ENCODE results near the gene NUDT19.
"Not testable (repeated sequence)": the region's sequence is repeated elsewhere in the genome, so short reads cannot be mapped to it uniquely, and the experiment has no call there.

The NUDT19 gene

GRCh38 chr19:32691291-32691951 lies at the start of gene NUDT19:
Gene NUDT19 (plus strand): TSS chr19:32691821. CDS start chr19:32691961, 140 bp downstream.
- peak; percentile 60 to 75 for DNase-seq (ENCODE audit: low read depth in 2 of 2)

GRCh38 chr19:32642771-32643170 lies 48.9 kb upstream of the NUDT19 start:
- DNase-seq (ENCODE audit: low read depth in 2 of 2), result peak; percentile 36 to 46

DNA sequence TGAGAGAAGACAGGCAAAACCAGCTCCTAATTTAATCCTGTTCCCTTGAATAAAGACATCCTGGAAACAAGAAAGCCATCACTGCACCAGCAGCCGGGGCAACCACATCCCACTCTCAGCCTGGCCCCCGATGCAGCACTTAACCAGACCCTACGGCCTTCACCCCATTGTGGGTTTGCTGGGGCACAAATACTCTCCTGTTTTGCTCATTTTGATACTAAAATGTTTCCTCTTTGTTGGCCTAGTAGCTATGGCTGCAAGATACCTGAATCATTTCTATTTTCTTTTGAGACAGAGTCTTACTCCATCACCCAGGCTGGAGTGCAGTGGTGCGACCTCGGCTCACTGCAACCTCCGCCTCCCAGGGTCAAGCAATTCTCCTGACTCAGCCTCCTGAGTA lies 45.1 kb upstream of the NUDT19 start:
- no peak for DNase-seq (ENCODE audit: low read depth in 2 of 2)

GRCh38 chr19:32647361-32647760 lies 44.3 kb upstream of the NUDT19 start:
- no peak for DNase-seq (ENCODE audit: low read depth in 2 of 2)

GRCh38 chr19:32649751-32650150 lies 41.9 kb upstream of the NUDT19 start:
- no peak for DNase-seq (ENCODE audit: low read depth in 2 of 2)

GRCh38 chr19:32650671-32651070 lies 41.0 kb upstream of the NUDT19 start:
- no peak for DNase-seq (ENCODE audit: low read depth in 2 of 2)

- no peak for DNase-seq (ENCODE audit: low read depth in 2 of 2)
Observed at GRCh38 chr19:32651729-32652140, 39.9 kb upstream of the NUDT19 start.

GRCh38 chr19:32652331-32652730 lies 39.3 kb upstream of the NUDT19 start:
- not testable (repeated sequence) for DNase-seq (ENCODE audit: low read depth in 2 of 2)

DNA sequence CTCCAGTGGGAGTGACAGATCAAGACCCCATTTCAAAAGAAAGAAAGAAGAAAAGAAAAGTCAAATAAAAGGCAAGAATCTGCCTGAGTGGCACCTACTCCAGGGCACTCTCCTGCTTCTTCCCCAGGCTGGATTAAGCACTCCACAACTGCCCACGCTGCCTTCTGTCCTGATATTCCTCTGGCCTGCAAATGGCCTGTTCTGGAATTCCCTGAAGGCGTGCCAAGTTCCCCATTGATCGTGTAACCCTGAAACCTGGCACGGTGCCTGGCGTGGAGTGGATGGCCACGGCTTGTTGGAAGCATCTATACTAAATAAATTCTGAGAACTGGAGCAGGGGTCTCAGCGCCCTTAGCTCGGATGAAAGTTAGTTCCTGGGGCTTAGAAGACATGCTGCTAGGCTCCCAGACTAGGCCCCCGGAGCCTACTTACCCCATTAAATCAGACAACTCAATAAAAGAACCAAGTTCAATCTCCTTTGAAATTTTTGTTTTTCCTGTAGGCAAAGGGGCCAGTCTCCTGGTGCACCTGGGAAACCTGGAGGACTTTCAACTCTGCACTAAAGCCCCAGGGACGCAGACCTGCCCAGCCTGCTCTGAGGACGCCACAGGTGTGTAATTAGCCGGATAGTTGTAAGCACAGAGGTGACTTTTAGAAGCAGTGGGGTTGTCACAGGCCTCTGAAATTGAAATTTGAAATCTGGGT lies 38.6 kb upstream of the NUDT19 start:
- DNase-seq (ENCODE audit: low read depth in 2 of 2), result no peak

GRCh38 chr19:32653599-32653915 lies 38.1 kb upstream of the NUDT19 start:
- no peak for DNase-seq (ENCODE audit: low read depth in 2 of 2)

GRCh38 chr19:32656379-32656778 lies 35.2 kb upstream of the NUDT19 start:
- DNase-seq (ENCODE audit: low read depth in 2 of 2), result not testable (repeated sequence)

DNA sequence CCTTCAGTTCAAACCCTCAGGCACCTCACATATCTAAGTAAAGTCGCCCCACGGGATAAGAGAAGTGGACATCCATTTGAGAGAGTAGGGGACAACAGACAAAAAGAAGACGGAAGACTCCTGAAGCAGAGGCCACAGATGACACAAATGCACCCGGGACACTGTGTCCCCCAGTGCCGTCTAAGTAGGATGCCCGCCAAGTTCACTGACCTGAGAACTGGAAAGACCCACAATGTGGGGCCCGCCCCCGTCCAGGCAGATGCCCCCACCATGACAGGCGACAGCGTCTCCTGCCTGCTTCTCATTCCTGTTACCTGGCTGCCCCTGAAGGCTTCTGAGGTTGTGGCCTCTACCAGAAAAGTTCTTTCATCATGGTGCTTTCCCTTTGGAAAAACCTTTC lies 33.5 kb upstream of the NUDT19 start:
- DNase-seq (ENCODE audit: low read depth in 2 of 2), result no peak

- DNase-seq (ENCODE audit: low read depth in 2 of 2), result no peak
Observed at GRCh38 chr19:32658527-32658926, 33.1 kb upstream of the NUDT19 start.

GRCh38 chr19:32661318-32661717 lies 30.3 kb upstream of the NUDT19 start:
- DNase-seq (ENCODE audit: low read depth in 2 of 2), result no peak

- DNase-seq (ENCODE audit: low read depth in 2 of 2), result no peak
Observed at GRCh38 chr19:32662186-32662585, 29.4 kb upstream of the NUDT19 start.

DNA sequence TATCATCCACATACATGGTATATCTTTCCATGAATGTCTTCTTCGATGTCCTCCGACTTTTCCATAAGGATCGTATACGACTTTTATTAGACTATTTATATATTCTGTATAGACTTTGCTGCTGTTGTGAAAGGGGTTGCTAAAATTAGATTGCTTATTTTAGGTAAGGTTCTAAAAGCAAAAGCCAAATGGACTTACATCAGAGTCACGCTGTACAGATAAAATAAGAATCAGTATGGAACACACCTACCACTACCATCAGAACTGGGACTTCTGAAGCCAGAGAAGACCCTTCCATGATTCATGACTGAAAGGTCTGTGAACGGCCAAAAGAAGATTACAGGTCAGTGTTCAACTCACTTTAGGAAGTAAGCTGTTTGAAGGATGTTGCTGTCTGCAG lies 25.5 kb upstream of the NUDT19 start:
- no peak for DNase-seq (ENCODE audit: low read depth in 2 of 2)

- DNase-seq (ENCODE audit: low read depth in 2 of 2), result no peak
Observed at GRCh38 chr19:32669310-32669709, 22.3 kb upstream of the NUDT19 start.

GRCh38 chr19:32671883-32672593 lies 19.6 kb upstream of the NUDT19 start:
- no peak for DNase-seq (ENCODE audit: low read depth in 2 of 2)

GRCh38 chr19:32672841-32673240 lies 18.8 kb upstream of the NUDT19 start:
- DNase-seq (ENCODE audit: low read depth in 2 of 2), result no peak

- DNase-seq (ENCODE audit: low read depth in 2 of 2), result no peak
Observed at GRCh38 chr19:32673573-32673972, 18.0 kb upstream of the NUDT19 start.

DNA sequence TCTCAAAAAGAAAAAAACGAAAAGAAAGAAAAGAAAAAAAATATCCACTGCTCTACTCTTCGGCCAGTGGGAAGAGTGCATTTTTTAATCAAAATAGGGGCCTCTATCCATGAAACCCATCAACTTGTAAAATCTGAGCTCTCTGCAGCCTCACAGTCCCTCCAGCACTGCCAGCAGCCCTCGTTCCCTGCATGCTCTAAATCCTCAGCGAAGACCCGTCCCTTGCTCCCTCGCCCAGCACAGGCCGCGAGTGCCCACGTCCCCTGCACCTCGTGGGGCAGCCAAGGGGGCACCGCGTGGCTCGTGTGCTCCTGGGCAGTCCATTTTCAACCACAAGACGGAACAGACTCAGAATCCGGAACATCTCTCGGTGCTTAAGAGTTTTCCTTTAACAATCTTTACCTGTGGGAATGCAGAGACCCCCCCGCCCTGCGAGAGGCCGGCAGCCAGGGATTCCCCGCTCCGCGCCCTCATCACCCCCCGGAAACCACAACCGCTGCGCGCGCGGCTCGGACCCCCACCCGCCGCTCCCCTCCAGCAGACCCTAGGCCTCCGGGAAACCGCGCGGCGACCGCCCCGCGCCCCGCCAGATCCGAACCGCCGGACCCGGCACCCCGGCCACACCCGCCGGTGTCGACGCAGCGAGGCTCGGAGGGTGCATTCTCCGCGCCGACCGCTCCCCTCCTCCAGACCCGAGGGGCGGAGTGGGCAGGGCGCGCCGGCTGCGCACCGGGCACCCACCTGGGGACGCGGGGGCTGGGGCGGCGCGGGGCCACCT lies 17.3 kb upstream of the NUDT19 start:
- no peak for DNase-seq (ENCODE audit: low read depth in 2 of 2)

Measured in stimulated activated CD8-positive, alpha-beta memory T cell treated with anti-CD3 and anti-CD28 coated beads, Interleukin-7, amount 100 ng/mL, for 4 hours (primary cell).